H1 (cell line): ENCODE results near the gene TAL2. TPM values are rescaled to one million over a fixed set of nuclear protein-coding genes. Genes with fewer than 3 reads are reported as not detected.

Experiments
- CTCF ChIA-PET: fragments of 300-600 bp; sonication (Branson Sonifier 250); formaldehyde crosslinking; loops from one replicate; lab custom pipeline; 2021; ENCODE audit not compliant: partially characterized antibody; lab: Charles Lee
- POLR2A ChIA-PET: fragments of 300-600 bp; sonication (Branson Sonifier 250); formaldehyde crosslinking; loops from one replicate; lab custom pipeline; 2021; ENCODE audit warnings: inconsistent platforms; ENCODE audit not compliant: partially characterized antibody; lab: Charles Lee
- DNase-seq, 2 experiments: peaks; one replicate each; pipeline versions ENCODE4 v3.0.0 to v3.0.0-alpha.2; 2010 to 2022; ENCODE audit warnings: low spot score in 2 of 2, low read depth in 1 of 2, mixed read lengths in 1 of 2
- FAIRE-seq: peaks from 2 replicates; lab custom pipeline; 2011; peaks lifted over from hg19 to GRCh38; lab: Jason Lieb, UNC
- H2AFZ ChIP-seq: 2 replicates; pipeline ENCODE4 v1.8.1; 2012; ENCODE audit warnings: low read length, inconsistent platforms
- H2AK5ac ChIP-seq: 2 replicates; pipeline ENCODE4 v1.6.1; 2013; ENCODE audit warnings: low read depth, low read length
- H2BK120ac ChIP-seq: replicated peaks from 2 replicates; pipeline ENCODE3; 2013; ENCODE audit warnings: low read depth, low read length, inconsistent platforms
- H2BK12ac ChIP-seq: 2 replicates; pipeline ENCODE4 v1.6.1; 2013; ENCODE audit warnings: low read depth, low read length
- H2BK15ac ChIP-seq: 2 replicates; pipeline ENCODE4 v1.6.1; 2013; ENCODE audit warnings: low read length
- H2BK20ac ChIP-seq: 2 replicates; pipeline ENCODE4 v1.6.1; 2013; ENCODE audit warnings: low read length
- H2BK5ac ChIP-seq: 2 replicates; pipeline ENCODE4 v1.6.1; 2013; ENCODE audit warnings: low read depth, low read length
- H3K14ac ChIP-seq: 2 replicates; pipeline ENCODE4 v1.6.1; 2013; ENCODE audit warnings: inconsistent platforms; ENCODE audit not compliant: insufficient read length
- H3K18ac ChIP-seq: 2 replicates; pipeline ENCODE4 v1.6.1; 2013; ENCODE audit warnings: low read length; ENCODE audit errors: extremely low read depth
- H3K23ac ChIP-seq: 2 replicates; pipeline ENCODE4 v1.6.1; 2013; ENCODE audit warnings: inconsistent platforms; ENCODE audit not compliant: insufficient read length
- H3K23me2 ChIP-seq: 2 replicates; pipeline ENCODE4 v1.6.1; 2013; ENCODE audit warnings: low read depth, low read length
- H3K27ac ChIP-seq: 2 replicates; pipeline ENCODE4 v1.6.1; 2011; ENCODE audit warnings: low read depth, low read length, inconsistent platforms
- H3K27me3 ChIP-seq, 4 experiments: replicated peaks in 1 of 4; 1 replicate in 1 of 4; 2 replicates in 3 of 4; pipeline versions ENCODE4 v1.6.1 to v1.8.1; 2011 to 2013; ENCODE audit warnings: low read length in 3 of 4, mild to moderate bottlenecking in 3 of 4, inconsistent platforms in 2 of 4, mixed read lengths in 2 of 4, moderate library complexity in 1 of 4; ENCODE audit not compliant: control insufficient read depth in 3 of 4, insufficient read depth in 3 of 4; ENCODE audit errors: extremely low read depth in 1 of 4
- H3K36me3 ChIP-seq, 4 experiments: 2 replicates each; pipeline versions ENCODE4 v1.6.1 to v1.8.1; 2011 to 2013; ENCODE audit warnings: mild to moderate bottlenecking in 4 of 4, low read length in 3 of 4, moderate library complexity in 2 of 4, control low read depth in 1 of 4, inconsistent platforms in 1 of 4; ENCODE audit not compliant: insufficient read depth in 4 of 4, control insufficient read depth in 2 of 4
- H3K4ac ChIP-seq: replicated peaks from 2 replicates; pipeline ENCODE3; 2013; ENCODE audit warnings: low read length, low read depth, mixed read lengths, inconsistent platforms; ENCODE audit not compliant: insufficient read length
- H3K4me1 ChIP-seq, 4 experiments: replicated peaks in 1 of 4; 1 replicate in 1 of 4; 2 replicates in 3 of 4; pipeline versions ENCODE4 v1.6.1 to v1.8.1; 2011 to 2013; ENCODE audit warnings: low read length in 3 of 4, inconsistent platforms in 2 of 4, mixed read lengths in 1 of 4; ENCODE audit not compliant: insufficient read depth in 4 of 4, control insufficient read depth in 3 of 4
- H3K4me2 ChIP-seq, 2 experiments: 2 replicates each; pipeline versions ENCODE4 v1.6.1 to v1.8.1; 2011 to 2013; ENCODE audit warnings: low read depth in 2 of 2, low read length in 2 of 2, control low read depth in 1 of 2, inconsistent platforms in 1 of 2, mild to moderate bottlenecking in 1 of 2; ENCODE audit not compliant: insufficient read depth in 1 of 2
- H3K4me3 ChIP-seq, 4 experiments: fragments of 200-600, 300-600 bp in 1 of 4; sonication (generic), shearing (Covaris generic), sonication (Bioruptor Twin) in 1 of 4; 2 replicates each; pipeline versions ENCODE4 v1.5.1 to v1.8.1; 2011 to 2016; ENCODE audit warnings: low read length in 4 of 4, low read depth in 3 of 4, control low read depth in 2 of 4, inconsistent platforms in 2 of 4, mild to moderate bottlenecking in 2 of 4, mixed read lengths in 1 of 4, moderate library complexity in 1 of 4; ENCODE audit not compliant: insufficient read depth in 2 of 4; ENCODE audit errors: extremely low read depth in 1 of 4
- H3K56ac ChIP-seq: replicated peaks from 2 replicates; pipeline ENCODE3; 2013; ENCODE audit warnings: low read depth, mild to moderate bottlenecking, mixed read lengths, low read length, inconsistent platforms; ENCODE audit not compliant: insufficient read length
- H3K79me1 ChIP-seq: 2 replicates; pipeline ENCODE4 v1.6.1; 2013; ENCODE audit warnings: low read depth, low read length, control low read depth
- H3K79me2 ChIP-seq, 2 experiments: 2 replicates each; pipeline versions ENCODE4 v1.6.1 to v1.8.1; 2012 to 2013; ENCODE audit warnings: low read length in 2 of 2, mild to moderate bottlenecking in 2 of 2, inconsistent platforms in 1 of 2; ENCODE audit not compliant: insufficient read depth in 2 of 2, control insufficient read depth in 1 of 2
- H3K9ac ChIP-seq, 4 experiments: replicated peaks in 1 of 4; 1 replicate in 1 of 4; 2 replicates in 3 of 4; pipeline versions ENCODE4 v1.6.1 to v1.8.1; 2011 to 2013; ENCODE audit warnings: low read depth in 3 of 4, low read length in 3 of 4, control low read depth in 2 of 4, mild to moderate bottlenecking in 2 of 4, moderate library complexity in 2 of 4, inconsistent platforms in 1 of 4; ENCODE audit errors: extremely low read depth in 1 of 4
- H3K9me3 ChIP-seq, 2 experiments: 2 replicates each; pipeline versions ENCODE4 v1.6.1 to v1.8.1; 2012 to 2013; ENCODE audit warnings: mild to moderate bottlenecking in 2 of 2, moderate library complexity in 2 of 2, control low read depth in 1 of 2, inconsistent platforms in 1 of 2, low read depth in 1 of 2, low read length in 1 of 2, mixed read lengths in 1 of 2; ENCODE audit not compliant: insufficient read depth in 2 of 2
- H4K20me1 ChIP-seq, 2 experiments: replicated peaks in 1 of 2; 2 replicates each; pipeline versions ENCODE3 to v1.8.1; 2011 to 2013; ENCODE audit warnings: inconsistent platforms in 2 of 2, low read length in 2 of 2, mild to moderate bottlenecking in 1 of 2; ENCODE audit not compliant: insufficient read depth in 2 of 2, control insufficient read depth in 1 of 2
- H4K5ac ChIP-seq: 2 replicates; pipeline ENCODE4 v1.6.1; 2013; ENCODE audit warnings: low read length, low read depth, mixed read lengths, inconsistent platforms; ENCODE audit not compliant: insufficient read length
- H4K8ac ChIP-seq: 2 replicates; pipeline ENCODE4 v1.8.0; 2013; ENCODE audit warnings: mild to moderate bottlenecking, moderate library complexity, low read length, inconsistent platforms; ENCODE audit not compliant: insufficient read depth; ENCODE audit errors: extremely low read depth
- H4K91ac ChIP-seq: replicated peaks from 2 replicates; pipeline ENCODE3; 2013; ENCODE audit warnings: low read length, mixed read lengths, inconsistent platforms; ENCODE audit not compliant: insufficient read length
- CHD1 ChIP-seq: IDR thresholded peaks from 2 replicates; pipeline ENCODE4 v1.6.1; 2012; ENCODE audit warnings: low read depth, low read length, improper control_type of control experiment
- JUND ChIP-seq: IDR thresholded peaks from 2 replicates; pipeline ENCODE4 v1.6.1; 2011; ENCODE audit warnings: mild to moderate bottlenecking, improper control_type of control experiment, low read length
- PHF8 ChIP-seq: fragments of 200-600 bp; sonication (generic); conservative IDR thresholded peaks from 2 replicates; pipeline ENCODE4 v1.7.1; 2012; ENCODE audit warnings: low read depth, mild to moderate bottlenecking, inconsistent platforms, low read length, moderate library complexity
- POLR2A ChIP-seq, 2 experiments: IDR thresholded peaks; 1 replicate in 1 of 2; 2 replicates in 1 of 2; pipeline ENCODE4 v1.6.1; 2011; ENCODE audit warnings: low read depth in 2 of 2, low read length in 2 of 2, mild to moderate bottlenecking in 2 of 2; ENCODE audit errors: control extremely low read depth in 1 of 2
- POLR2AphosphoS5 ChIP-seq: IDR thresholded peaks from 2 replicates; pipeline ENCODE4 v1.6.1; 2011; ENCODE audit warnings: low read depth, low read length
- SIX5 ChIP-seq: IDR thresholded peaks from 2 replicates; pipeline ENCODE4 v1.6.1; 2011; ENCODE audit warnings: mild to moderate bottlenecking, low read depth, low read length
- polyA plus RNA-seq, 7 experiments: library from polyadenylated mRNA; depleted of rRNA in 3 of 7; stranded (reverse) in 5 of 7; unstranded in 2 of 7; fragments of >200 nt in 5 of 7; fragments of 200-250 nt in 2 of 7; gene quantifications; 1 replicate in 5 of 7; 2 replicates in 1 of 7; 4 replicates in 1 of 7; pipeline versions ENCODE4 v1.2.1 to v1.2.3, GENCODE V29; 2011 to 2013; ENCODE audit warnings: missing spikeins in 2 of 7, mixed read lengths in 2 of 7
- total RNA-seq: library from RNA; stranded (reverse); fragmentation: NEBNext Ultra II Directional; extraction: Animal tissue kit (Norgen Biotek cat#: 25700); gene quantifications from 2 replicates; pipeline ENCODE4 v1.2.1, GENCODE V29; 2021

TAL2 gene
- total and polyA plus RNA-seq, 2 of the 8 experiments (the other 6 are each of a cell fraction or from before 2014, with no cell fraction given), result 0.65 to 0.82 TPM

- H3K36me3 ChIP-seq, result no peaks in the 10 kb centered on the region
- no peak overlapping the region for H4K5ac ChIP-seq
- CTCF ChIA-PET, result interaction anchor here (0.8 kb wide), 1 partner anchor 35 kb away, joined by 3 read pairs; no protein-coding TSS in a partner anchor
Measured at GRCh38 chr9:105643795-105644194, 18.5 kb upstream of the TAL2 start.

More at GRCh38 chr9:105643795-105644194, 18.5 kb upstream of the TAL2 start:
- Histone ChIP-seq H2BK12ac (no peak overlapping the region), H2BK120ac (no peak overlapping the region), H3K4me2 (no peak overlapping the region), H3K27ac (no peak overlapping the region), H2AFZ (no peak overlapping the region), H2BK5ac (no peak overlapping the region), H3K14ac (no peak overlapping the region)
- TF ChIP-seq JUND (no peak), POLR2AphosphoS5 (no peak), SIX5 (no peak), PHF8 (no peak), CHD1 (no peak), POLR2A (IDR thresholded peaks at IDR 0.05; ENCODE audit: control extremely low read depth in 1 of 2, low read depth in 2 of 2, low read length in 2 of 2) (no peak)
- TF ChIP-seq, all 59 proteins: peak for 0
- Histone ChIP-seq H3K27me3 (no peaks in the 10 kb centered on the region), H3K79me2 (no peaks in the 10 kb centered on the region), H3K9ac (no peak overlapping the region), H3K23ac (no peak overlapping the region), H3K4me3 (no peak overlapping the region), H2AK5ac (no peak overlapping the region), H4K20me1 (no peaks in the 10 kb centered on the region), H4K91ac (no peak overlapping the region), H3K23me2 (no peaks in the 10 kb centered on the region), H4K8ac (no peak overlapping the region), H2BK15ac (no peak overlapping the region), H3K18ac (no peak overlapping the region), H2BK20ac (no peak overlapping the region), H3K4ac (no peak overlapping the region), H3K79me1 (no peaks in the 10 kb centered on the region), H3K9me3 (no peaks in the 10 kb centered on the region), H3K56ac (no peak overlapping the region), H3K4me1 (peaks cover 2 to 6% (median 3%) of the 10 kb centered on the region in 4 experiments; a peak in 5 of 7 replicates)
- DNase-seq, result no peak
- no peak for FAIRE-seq
- POLR2A ChIA-PET, result no interaction called here
